NCI-H1930 (cell line): ENCODE measurements around the gene TUBGCP3.
"Not testable (repeated sequence)": the region's sequence is repeated elsewhere in the genome, so short reads cannot be mapped to it uniquely, and the experiment has no call there.

Source experiments
- DNase-seq, 2 experiments: peaks; one replicate each; lab custom pipeline; 2025; lab: John Stamatoyannopoulos, UW

TUBGCP3 gene

DNA sequence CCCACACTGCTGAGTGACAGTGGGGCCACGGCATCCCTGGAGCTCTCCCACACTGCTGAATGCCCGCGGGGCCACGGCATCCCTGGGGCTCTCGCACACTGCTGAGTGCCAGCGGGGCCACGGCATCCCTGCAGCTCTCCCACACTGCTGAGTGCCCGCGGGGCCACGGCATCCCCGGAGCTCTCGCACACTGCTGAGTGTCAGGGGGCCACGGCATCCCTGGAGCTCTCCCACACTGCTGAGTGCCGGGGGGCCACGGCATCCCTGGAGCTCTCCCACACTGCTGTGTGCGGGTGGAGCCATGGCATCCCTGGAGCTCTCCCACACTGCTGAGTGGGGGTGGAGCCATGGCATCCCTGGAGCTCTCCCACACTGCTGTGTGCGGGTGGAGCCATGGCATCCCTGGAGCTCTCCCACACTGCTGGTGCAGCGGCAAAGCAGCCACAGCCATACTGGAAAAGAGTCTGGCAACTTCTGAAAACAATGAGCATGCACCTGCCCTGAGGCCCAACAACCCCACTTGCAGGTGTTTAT lies 8.6 kb downstream of the TUBGCP3 start:
- no peak for DNase-seq

GRCh38 chr13:112576768-112577167 lies 11.2 kb downstream of the TUBGCP3 start:
- DNase-seq: no peak

DNA sequence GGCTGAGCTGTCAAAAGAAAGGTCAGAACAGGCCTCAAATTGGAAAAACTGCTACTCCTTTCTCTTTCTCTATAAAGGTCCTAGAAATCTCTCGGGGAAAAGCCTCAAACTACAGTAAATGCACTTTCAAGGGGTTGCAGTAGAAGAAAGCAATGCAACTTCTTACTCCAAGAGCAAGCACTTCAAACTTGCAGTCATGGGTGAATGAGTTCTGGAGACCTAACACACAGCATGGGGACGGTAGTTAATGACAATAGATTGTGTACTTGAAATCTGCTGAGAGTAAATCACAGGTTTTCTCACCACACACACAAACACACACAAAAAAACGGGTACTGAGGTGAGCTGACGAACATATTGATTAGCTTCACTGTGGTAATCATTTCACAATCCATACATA lies 11.8 kb downstream of the TUBGCP3 start:
- DNase-seq: no peak

DNA sequence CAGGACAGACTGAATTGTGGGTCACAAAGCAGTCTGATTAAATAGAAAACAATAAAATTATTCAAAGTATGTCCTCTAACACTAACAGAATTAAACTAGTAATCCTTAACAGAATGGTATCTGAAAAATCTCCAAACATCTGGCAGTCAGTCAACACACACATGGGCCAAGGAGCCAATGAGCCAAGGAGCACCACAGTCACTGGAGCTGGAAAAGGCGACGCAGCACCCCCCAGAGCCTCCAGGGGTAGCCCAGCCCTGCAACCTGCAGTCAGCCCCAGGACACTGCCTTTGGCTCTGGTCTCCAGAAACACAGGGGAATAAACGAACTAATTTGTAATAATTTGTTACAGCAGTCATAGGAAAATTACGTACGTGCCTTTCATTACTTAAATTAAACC lies 12.3 kb downstream of the TUBGCP3 start:
- no peak for DNase-seq

GRCh38 chr13:112574834-112575613 lies 12.9 kb downstream of the TUBGCP3 start:
- no peak for DNase-seq

DNA sequence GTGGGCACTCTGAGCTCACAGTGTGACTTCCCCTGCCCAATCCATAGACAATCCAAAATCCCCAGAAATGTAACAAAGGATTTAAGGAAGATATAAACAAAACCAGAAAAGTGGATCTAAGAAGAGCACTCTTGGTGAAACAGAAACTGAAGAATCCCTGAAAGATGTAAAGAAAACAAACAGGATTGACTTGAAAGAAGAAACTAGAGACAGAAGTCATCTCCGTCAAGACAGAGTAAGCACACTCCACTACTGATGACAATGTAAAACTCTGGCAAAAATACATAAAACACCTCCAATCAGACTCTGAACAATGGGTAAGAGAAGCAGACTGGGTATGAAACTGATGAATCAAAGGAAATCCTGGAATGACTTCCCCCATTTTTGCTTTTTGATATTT lies 13.5 kb downstream of the TUBGCP3 start:
- DNase-seq: no peak

DNA sequence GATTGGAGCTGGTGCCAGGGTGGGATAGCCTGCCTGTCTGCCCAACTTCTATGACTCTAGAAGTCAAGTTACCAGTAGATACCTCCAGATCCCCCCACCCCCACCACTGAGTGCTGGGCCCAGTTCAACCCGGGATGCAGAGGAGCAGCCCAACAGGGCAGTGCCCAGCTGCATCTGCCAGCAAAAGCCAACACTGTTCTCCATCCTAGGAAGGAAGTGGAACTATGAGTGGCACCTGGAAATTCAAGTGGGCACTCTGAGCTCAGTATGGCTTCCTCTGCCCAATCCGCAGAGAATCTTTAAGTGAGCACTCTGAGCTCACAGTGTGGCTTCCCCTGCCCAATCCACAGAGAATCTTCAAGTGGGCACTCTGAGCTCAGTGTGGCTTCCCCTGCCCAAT lies 14.2 kb downstream of the TUBGCP3 start:
- no peak for DNase-seq

DNA sequence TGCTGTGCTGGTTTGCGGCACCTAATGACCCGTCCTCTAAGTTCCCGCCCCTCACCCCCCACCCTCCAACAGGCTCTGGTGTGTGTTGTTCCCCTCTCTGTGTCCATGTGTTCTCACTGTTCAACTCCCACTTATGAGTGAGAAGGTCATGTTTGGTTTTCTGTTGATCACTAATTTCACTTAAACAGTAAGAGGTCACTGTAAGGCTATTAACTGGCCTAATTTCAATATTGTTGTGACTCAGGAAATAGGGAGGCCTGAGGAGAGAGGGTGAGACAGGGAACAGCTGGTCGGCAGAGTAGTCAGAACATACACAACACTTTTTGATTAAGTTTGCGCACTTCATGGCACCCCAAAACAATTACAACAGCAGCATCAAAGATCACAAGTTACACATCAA lies 15.6 kb downstream of the TUBGCP3 start:
- no peak for DNase-seq

- no peak for DNase-seq
Measured at GRCh38 chr13:112569821-112570220, 18.1 kb downstream of the TUBGCP3 start.

GRCh38 chr13:112567161-112567862 lies 20.6 kb downstream of the TUBGCP3 start:
- DNase-seq: no peak

GRCh38 chr13:112562786-112563383 lies 25.1 kb downstream of the TUBGCP3 start:
- no peak for DNase-seq

DNA sequence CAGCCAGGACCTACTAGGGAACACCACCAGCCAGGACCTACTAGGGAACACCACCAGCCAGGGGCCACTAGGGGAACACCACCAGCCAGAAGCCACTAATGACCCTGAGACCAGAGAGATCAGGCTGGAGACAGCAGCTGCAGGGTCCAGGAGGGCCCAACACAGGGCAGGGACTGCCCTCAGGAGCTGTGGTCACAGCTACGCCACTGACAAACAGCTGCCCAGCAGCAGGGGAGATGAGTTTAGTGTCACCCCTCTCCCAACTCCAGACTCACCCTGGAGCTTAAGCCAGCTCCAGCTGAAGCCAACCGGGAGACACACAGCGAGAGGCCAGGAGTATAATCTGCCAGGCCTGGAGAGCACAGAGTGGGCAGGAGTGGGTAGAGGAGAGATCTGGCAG lies 25.7 kb downstream of the TUBGCP3 start:
- no peak for DNase-seq

DNA sequence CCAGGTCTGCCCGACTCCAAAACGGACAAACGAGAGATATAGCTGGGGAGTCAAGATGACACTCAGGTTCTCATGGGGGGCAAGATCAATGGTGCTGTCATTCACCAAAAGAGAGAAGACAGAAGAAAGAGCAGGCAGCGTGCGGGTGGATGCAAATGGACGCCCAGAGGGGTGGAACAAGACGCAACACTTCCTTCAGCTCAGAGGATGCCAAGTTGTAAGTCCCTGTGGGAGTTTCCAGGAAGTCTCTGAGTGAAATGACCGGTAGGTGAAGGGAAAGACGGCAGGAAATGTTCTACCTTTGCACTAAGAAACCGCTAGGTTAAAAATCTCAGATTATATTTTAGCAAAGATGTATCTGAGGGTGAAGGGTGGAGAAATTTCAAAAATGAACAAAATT lies 26.5 kb downstream of the TUBGCP3 start:
- no peak for DNase-seq

DNA sequence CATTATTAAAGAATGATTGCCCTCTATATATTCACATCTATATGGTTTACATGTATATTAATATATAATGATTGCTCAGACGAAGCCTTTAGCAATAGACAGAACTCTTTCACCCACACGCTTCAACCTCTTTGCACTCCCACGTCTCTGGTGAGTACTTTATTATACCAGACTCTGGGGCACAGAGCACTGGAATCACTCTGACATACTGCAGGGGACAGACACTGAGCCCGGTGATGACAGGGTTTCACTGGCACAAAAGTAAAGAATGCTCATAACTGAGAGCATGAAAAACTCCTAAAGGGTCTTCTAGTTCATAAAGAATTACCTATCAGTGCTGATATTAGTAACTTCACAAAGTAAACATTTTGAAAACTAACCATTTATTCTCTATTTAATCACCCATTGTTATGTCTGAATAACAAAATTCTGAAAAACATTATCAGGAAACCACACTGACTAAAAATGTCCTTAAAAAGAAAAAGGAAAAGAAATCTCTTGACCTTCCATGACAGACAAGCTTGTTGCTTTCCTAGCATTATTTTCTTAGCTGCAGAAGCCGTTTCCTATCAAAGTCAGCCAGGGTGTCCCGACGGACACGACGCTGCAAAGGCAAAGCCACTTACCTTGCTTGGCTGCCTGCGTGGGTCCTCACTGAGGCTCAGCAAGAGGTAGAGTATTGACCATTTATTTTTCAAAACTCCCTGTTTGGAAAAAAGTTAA lies 29.1 kb downstream of the TUBGCP3 start:
- DNase-seq: no peak

- no peak for DNase-seq
Measured at GRCh38 chr13:112556600-112556999, 31.4 kb downstream of the TUBGCP3 start.

GRCh38 chr13:112554214-112554850 lies 33.6 kb downstream of the TUBGCP3 start:
- no peak for DNase-seq

GRCh38 chr13:112548975-112549374 lies 39.0 kb downstream of the TUBGCP3 start:
- not testable (repeated sequence) for DNase-seq

GRCh38 chr13:112545856-112546255 lies 42.1 kb downstream of the TUBGCP3 start:
- no peak for DNase-seq

DNA sequence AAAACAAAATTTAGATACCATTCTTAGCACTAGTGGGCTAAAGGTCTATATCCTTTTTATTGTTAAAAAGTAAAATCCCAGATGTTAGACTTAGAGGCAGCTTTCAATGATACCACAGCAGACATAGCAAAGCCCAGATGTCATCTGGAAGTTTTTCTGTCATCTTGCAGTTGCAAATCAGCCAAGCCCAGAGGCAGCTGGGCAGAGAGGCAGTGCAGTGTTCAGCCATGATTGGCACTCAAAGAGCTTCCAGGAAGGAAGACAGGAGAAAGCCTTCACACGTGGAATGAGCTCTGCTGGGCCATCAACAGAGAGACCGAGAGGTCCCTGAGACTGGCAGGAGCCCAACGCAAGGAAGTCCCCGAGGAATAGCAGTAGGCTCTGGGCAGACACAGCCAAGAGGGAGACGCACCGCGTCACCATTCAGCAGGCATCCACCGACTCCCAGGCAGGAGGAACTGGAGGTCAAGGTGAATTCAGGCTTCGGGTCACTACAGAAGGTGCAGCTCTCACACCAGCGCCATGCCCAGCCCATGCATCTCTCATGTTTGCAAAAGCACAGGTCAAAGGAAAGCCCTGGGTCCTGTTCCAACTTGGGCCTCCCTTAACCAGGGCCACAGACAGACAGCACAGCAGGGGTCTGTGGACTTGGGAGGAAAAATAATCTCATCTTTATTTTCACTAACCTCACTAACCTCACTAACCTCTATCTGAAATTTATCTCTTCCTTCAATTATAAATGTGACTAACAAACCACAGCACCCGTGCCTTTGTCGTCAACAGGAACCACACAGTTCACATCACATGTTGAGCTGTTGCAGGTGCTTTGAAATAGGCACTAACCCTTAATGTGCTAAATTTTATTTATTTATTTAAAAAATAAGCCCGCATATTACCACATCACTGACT lies 54.9 kb downstream of the TUBGCP3 start:
- no peak for DNase-seq

- DNase-seq: peak; percentile 56 to 92
Measured at GRCh38 chr13:112531263-112531794, 56.6 kb downstream of the TUBGCP3 start.
